Measurements from ENCODE around the gene ATP8A1.
"Not testable (repeated sequence)": the region's sequence is repeated elsewhere in the genome, so short reads cannot be mapped to it uniquely, and the experiment has no call there.

Gene ATP8A1

DNA sequence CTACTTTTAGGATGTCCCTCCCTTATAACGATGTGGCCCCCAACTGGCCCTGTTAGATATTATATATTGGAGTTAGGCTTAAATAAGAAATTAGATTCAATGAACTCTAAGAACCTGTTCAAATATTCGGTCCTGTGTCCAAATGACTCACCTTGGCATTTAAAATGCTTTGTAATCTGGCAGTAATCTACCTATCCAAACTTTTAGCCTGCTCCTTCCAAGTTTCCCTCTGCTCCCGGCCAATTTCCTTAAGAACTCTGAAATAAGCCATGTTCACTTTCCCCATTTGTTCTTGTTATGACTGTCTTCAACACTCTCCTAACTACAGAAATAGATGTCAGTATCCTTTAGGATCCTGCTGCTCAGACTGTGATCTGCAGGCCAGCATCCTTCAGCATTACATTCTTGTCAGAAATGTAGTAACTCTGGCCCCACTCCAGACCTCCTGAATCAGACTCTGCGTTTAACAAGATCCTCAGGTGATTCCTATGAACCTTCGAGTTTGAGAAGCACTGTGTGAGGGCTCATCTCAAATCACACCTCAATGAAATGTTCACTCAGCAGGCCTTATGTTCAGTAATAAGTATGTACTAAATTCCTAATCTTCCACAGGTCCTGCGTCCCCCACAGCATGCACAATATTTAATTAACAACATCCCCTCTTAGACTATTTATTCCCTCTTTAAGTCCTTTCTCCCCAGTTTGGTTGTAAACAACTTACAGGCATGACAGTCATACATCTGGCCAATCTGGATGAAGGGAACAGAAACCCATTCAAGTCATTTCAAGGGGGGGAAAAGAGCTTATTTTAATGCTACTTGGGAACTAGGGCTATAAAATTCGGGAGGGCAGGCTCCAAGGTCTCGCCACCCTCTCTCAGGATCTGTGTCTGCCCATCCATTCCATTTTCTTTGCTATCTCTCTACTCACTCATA is 3.0 kb downstream of the ATP8A1 start:
- TF ChIP-seq EZH2phosphoT487 (IDR thresholded peaks at IDR 0.05; ENCODE audit: borderline replicate concordance, low read length) = no peak
- TF ChIP-seq, protein P1, sequence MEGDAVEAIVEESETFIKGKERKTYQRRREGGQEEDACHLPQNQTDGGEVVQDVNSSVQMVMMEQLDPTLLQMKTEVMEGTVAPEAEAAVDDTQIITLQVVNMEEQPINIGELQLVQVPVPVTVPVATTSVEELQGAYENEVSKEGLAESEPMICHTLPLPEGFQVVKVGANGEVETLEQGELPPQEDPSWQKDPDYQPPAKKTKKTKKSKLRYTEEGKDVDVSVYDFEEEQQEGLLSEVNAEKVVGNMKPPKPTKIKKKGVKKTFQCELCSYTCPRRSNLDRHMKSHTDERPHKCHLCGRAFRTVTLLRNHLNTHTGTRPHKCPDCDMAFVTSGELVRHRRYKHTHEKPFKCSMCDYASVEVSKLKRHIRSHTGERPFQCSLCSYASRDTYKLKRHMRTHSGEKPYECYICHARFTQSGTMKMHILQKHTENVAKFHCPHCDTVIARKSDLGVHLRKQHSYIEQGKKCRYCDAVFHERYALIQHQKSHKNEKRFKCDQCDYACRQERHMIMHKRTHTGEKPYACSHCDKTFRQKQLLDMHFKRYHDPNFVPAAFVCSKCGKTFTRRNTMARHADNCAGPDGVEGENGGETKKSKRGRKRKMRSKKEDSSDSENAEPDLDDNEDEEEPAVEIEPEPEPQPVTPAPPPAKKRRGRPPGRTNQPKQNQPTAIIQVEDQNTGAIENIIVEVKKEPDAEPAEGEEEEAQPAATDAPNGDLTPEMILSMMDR (IDR thresholded peaks at IDR 0.05; ENCODE audit: low read depth, low read length, poor library complexity, severe bottlenecking) = no peak
- peak overlapping the region; percentile 95 for H3K4me3 ChIP-seq (ENCODE audit: low read length)
- no peaks in the 10 kb centered on the region for H4K20me1 ChIP-seq (ENCODE audit: control insufficient read depth, insufficient read depth, low read depth, low read length)
- H3K4me1 ChIP-seq (ENCODE audit: control insufficient read depth, low read length) = peaks cover 50% of the 10 kb centered on the region
- H3K27ac ChIP-seq (ENCODE audit: low read depth, low read length) = no peak overlapping the region
- H3K9me2 ChIP-seq (replicated peaks; ENCODE audit: control insufficient read depth, low read length) = no peaks in the 10 kb centered on the region
- H3K9me3 ChIP-seq (ENCODE audit: control insufficient read depth, insufficient read depth, low read length) = 0 out of 2 replicates have a peak, but pooled peaks cover 9% of the 10 kb centered on the region
- peak overlapping the region; percentile 67 for H3K4me2 ChIP-seq (ENCODE audit: low read length)
- H3K36me3 ChIP-seq (ENCODE audit: control insufficient read depth, low read length) = peaks cover 40% of the 10 kb centered on the region
- no peaks in the 10 kb centered on the region for H3K27me3 ChIP-seq (ENCODE audit: control insufficient read depth, low read length)
- H3K79me2 ChIP-seq (ENCODE audit: control insufficient read depth, low read length) = peaks cover 87% of the 10 kb centered on the region
- peaks cover 8% of the 10 kb centered on the region; the same call in 1 of the 2 replicates for H3F3A ChIP-seq (ENCODE audit: control insufficient read depth, insufficient read depth)

DNA sequence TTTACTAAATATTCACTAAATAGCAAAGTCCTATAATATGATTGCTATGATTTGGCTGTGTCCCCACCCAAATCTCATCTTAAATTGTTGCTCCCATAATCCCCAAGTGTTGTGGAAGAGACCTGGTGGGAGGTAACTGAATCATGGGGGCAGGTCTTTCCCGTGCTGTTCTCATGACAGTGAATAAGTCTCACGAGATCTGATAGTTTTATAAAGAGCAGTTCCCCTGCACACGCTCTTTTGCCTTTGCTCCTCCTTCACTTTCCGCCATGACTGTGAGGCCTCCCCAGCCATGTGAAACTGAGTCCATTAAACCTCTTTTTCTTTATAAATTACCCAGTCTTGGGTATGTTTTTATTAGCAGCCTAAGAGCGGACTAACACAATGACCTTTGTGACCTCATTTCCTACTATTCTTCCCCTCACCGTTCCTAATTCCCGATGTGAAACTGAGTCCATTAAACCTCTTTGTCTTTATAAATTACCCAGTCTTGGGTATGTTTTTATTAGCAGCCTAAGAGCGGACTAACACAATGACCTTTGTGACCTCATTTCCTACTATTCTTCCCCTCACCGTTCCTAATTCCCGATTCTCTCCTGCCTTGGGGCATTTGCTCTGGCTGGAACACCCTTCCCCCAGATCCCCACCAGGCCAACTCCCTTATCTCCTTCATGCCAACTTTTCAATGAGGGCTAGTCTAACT is 4.2 kb downstream of the ATP8A1 start:
- not testable (repeated sequence) for H3K27me3 ChIP-seq (ENCODE audit: control insufficient read depth, low read length); H3K4me3 ChIP-seq (ENCODE audit: low read length); H3K9me2 ChIP-seq (replicated peaks; ENCODE audit: control insufficient read depth, low read length); H3F3A ChIP-seq (ENCODE audit: control insufficient read depth, insufficient read depth); H4K20me1 ChIP-seq (ENCODE audit: control insufficient read depth, insufficient read depth, low read depth, low read length); H3K9me3 ChIP-seq (ENCODE audit: control insufficient read depth, insufficient read depth, low read length); H3K4me2 ChIP-seq (ENCODE audit: low read length); H3K27ac ChIP-seq (ENCODE audit: low read depth, low read length)
- Histone ChIP-seq H3K79me2 (ENCODE audit: control insufficient read depth, low read length) (peaks cover 94% of the 10 kb centered on the region), H3K36me3 (ENCODE audit: control insufficient read depth, low read length) (peaks cover 40% of the 10 kb centered on the region), H3K4me1 (ENCODE audit: control insufficient read depth, low read length) (peaks cover 50% of the 10 kb centered on the region)

DNA sequence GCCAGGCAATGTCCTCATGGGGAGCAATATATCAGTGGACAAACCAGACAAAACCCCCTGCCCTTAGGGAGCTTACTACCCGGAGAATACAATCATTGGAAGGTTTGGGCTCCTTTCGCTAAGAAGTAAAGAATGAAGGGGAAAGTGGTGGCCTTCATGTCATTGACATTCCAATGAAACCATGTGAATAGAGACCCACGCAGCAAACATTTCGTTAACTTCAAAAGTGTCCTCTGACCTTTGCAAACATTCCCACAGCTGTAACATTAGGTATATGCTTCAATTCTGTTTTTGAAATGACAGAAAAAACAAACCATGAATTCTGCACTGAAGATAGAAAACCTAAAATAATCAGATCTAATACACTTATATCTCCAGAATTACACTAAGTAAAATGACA is 7.0 kb downstream of the ATP8A1 start:
- peaks cover 99% of the 10 kb centered on the region for H3K79me2 ChIP-seq (ENCODE audit: control insufficient read depth, low read length)
- peaks cover 40% of the 10 kb centered on the region for H3K36me3 ChIP-seq (ENCODE audit: control insufficient read depth, low read length)

More for the DNA sequence above, 7.0 kb downstream of the ATP8A1 start:
- Histone ChIP-seq H3K27me3 (ENCODE audit: control insufficient read depth, low read length) (no peaks in the 10 kb centered on the region), H3K4me3 (ENCODE audit: low read length) (no peak overlapping the region), H3K4me1 (ENCODE audit: control insufficient read depth, low read length) (peaks cover 70% of the 10 kb centered on the region), H3K9me3 (ENCODE audit: control insufficient read depth, insufficient read depth, low read length) (0 out of 2 replicates have a peak, but pooled peaks cover 9% of the 10 kb centered on the region), H3K4me2 (ENCODE audit: low read length) (0 out of 2 replicates have a peak overlapping the region, but pooled peaks have one; percentile 9), H4K20me1 (ENCODE audit: control insufficient read depth, insufficient read depth, low read depth, low read length) (no peaks in the 10 kb centered on the region), H3K27ac (ENCODE audit: low read depth, low read length) (no peak overlapping the region), H3K9me2 (replicated peaks; ENCODE audit: control insufficient read depth, low read length) (no peaks in the 10 kb centered on the region), H3F3A (ENCODE audit: control insufficient read depth, insufficient read depth) (peaks cover 6% of the 10 kb centered on the region; the same call in 1 of the 2 replicates)
- TF ChIP-seq, protein P1 (IDR thresholded peaks at IDR 0.05; ENCODE audit: low read depth, low read length, poor library complexity, severe bottlenecking) = no peak
- TF ChIP-seq EZH2phosphoT487 (IDR thresholded peaks at IDR 0.05; ENCODE audit: borderline replicate concordance, low read length) = no peak
